Mesenchymal stem cell (in vitro differentiated cells and primary cell): ENCODE results near the gene ALPP.
"Not testable (repeated sequence)": the region's sequence is repeated elsewhere in the genome, so short reads cannot be mapped to it uniquely, and the experiment has no call there.

Experiments used
- DNase-seq: peaks from one replicate; pipeline ENCODE4 v3.0.0-alpha.2; 2013
- H2AFZ ChIP-seq: one replicate; pipeline ENCODE4 v1.6.1; 2013; ENCODE audit warnings: low read depth, mild to moderate bottlenecking, control low read depth, inconsistent platforms, low read length, moderate library complexity
- H2AK5ac ChIP-seq: 2 replicates; pipeline ENCODE4 v1.6.1; 2013; ENCODE audit warnings: low read length, moderate library complexity, mild to moderate bottlenecking, inconsistent platforms; ENCODE audit not compliant: severe bottlenecking
- H2BK120ac ChIP-seq: one replicate; pipeline ENCODE4 v1.6.1; 2013; ENCODE audit warnings: low read depth, mild to moderate bottlenecking, inconsistent platforms, low read length, moderate library complexity
- H2BK12ac ChIP-seq, 2 experiments: one replicate each; pipeline ENCODE4 v1.6.1; 2013; ENCODE audit warnings: inconsistent platforms in 2 of 2, low read length in 2 of 2, mild to moderate bottlenecking in 2 of 2, moderate library complexity in 2 of 2, control low read depth in 1 of 2
- H2BK15ac ChIP-seq: one replicate; pipeline ENCODE4 v1.6.1; 2013; ENCODE audit warnings: mild to moderate bottlenecking, low read depth, inconsistent platforms; ENCODE audit not compliant: poor library complexity, severe bottlenecking
- H2BK5ac ChIP-seq: 2 replicates; pipeline ENCODE4 v1.6.1; 2013; ENCODE audit warnings: low read depth, mild to moderate bottlenecking, low read length, control low read depth, inconsistent platforms; ENCODE audit not compliant: poor library complexity, severe bottlenecking
- H3K14ac ChIP-seq, 2 experiments: one replicate each; pipeline ENCODE4 v1.6.1; 2013; ENCODE audit warnings: inconsistent platforms in 2 of 2, low read length in 2 of 2, control low read depth in 1 of 2, mild to moderate bottlenecking in 1 of 2, moderate library complexity in 1 of 2
- H3K18ac ChIP-seq, 2 experiments: one replicate each; pipeline ENCODE4 v1.6.1; 2013; ENCODE audit warnings: inconsistent platforms in 2 of 2, low read length in 2 of 2, control low read depth in 1 of 2, low read depth in 1 of 2, mild to moderate bottlenecking in 1 of 2
- H3K23ac ChIP-seq, 2 experiments: one replicate each; pipeline ENCODE4 v1.6.1; 2013; ENCODE audit warnings: inconsistent platforms in 2 of 2, low read length in 2 of 2, mild to moderate bottlenecking in 2 of 2, moderate library complexity in 2 of 2, control low read depth in 1 of 2
- H3K27ac ChIP-seq: 2 replicates; pipeline ENCODE4 v1.5.1; 2013; ENCODE audit warnings: mild to moderate bottlenecking, moderate library complexity, low read length, control low read depth, inconsistent platforms; ENCODE audit not compliant: poor library complexity, severe bottlenecking
- H3K27me3 ChIP-seq, 2 experiments: 2 replicates each; pipeline versions ENCODE4 v1.6.1 to v1.7.0; 2013; ENCODE audit warnings: low read length in 2 of 2, mild to moderate bottlenecking in 2 of 2, moderate library complexity in 2 of 2, control low read depth in 1 of 2, inconsistent platforms in 1 of 2; ENCODE audit not compliant: control insufficient read depth in 1 of 2, insufficient read depth in 1 of 2
- H3K36me3 ChIP-seq, 2 experiments: 2 replicates each; pipeline versions ENCODE4 v1.6.1 to v1.7.0; 2013; ENCODE audit warnings: low read length in 2 of 2, control low read depth in 1 of 2, inconsistent platforms in 1 of 2, low read depth in 1 of 2, mild to moderate bottlenecking in 1 of 2; ENCODE audit not compliant: insufficient read depth in 2 of 2, control insufficient read depth in 1 of 2
- H3K4ac ChIP-seq, 2 experiments: one replicate each; pipeline ENCODE4 v1.6.1; 2013; ENCODE audit warnings: inconsistent platforms in 2 of 2, low read length in 2 of 2, mild to moderate bottlenecking in 2 of 2, moderate library complexity in 2 of 2, control low read depth in 1 of 2, low read depth in 1 of 2
- H3K4me1 ChIP-seq: 2 replicates; pipeline ENCODE4 v1.6.1; 2013; ENCODE audit warnings: low read depth, low read length, control low read depth; ENCODE audit not compliant: control insufficient read depth, insufficient read depth
- H3K4me2 ChIP-seq: 2 replicates; pipeline ENCODE4 v1.6.1; 2013; ENCODE audit warnings: low read length, mild to moderate bottlenecking, inconsistent platforms; ENCODE audit not compliant: poor library complexity, severe bottlenecking
- H3K4me3 ChIP-seq, 2 experiments: 2 replicates each; pipeline versions ENCODE4 v1.5.1 to v1.7.0; 2013; ENCODE audit warnings: low read length in 2 of 2, mild to moderate bottlenecking in 2 of 2, control low read depth in 1 of 2, low read depth in 1 of 2; ENCODE audit not compliant: insufficient read depth in 1 of 2
- H3K79me1 ChIP-seq: replicated peaks from 2 replicates; pipeline ENCODE4 v1.6.1; 2013; ENCODE audit warnings: mild to moderate bottlenecking, control low read depth, low read length, inconsistent platforms; ENCODE audit not compliant: poor library complexity, severe bottlenecking
- H3K9ac ChIP-seq: 2 replicates; pipeline ENCODE4 v1.7.0; 2013; ENCODE audit warnings: mild to moderate bottlenecking, low read length, moderate library complexity
- H3K9me3 ChIP-seq: 2 replicates; pipeline ENCODE4 v1.7.0; 2013; ENCODE audit warnings: mild to moderate bottlenecking, low read length; ENCODE audit not compliant: control insufficient read depth
- H4K8ac ChIP-seq: one replicate; pipeline ENCODE4 v1.6.1; 2013; ENCODE audit warnings: inconsistent platforms, mild to moderate bottlenecking, low read length, moderate library complexity
- H4K91ac ChIP-seq: one replicate; pipeline ENCODE4 v1.6.1; 2013; ENCODE audit warnings: mild to moderate bottlenecking, low read length, inconsistent platforms
- WGBS: methylation state at CpG from one replicate; pipeline ENCODE4 v1.1.7; 2013; ENCODE audit warnings: mixed read lengths; 5-methylcytosine and 5-hydroxymethylcytosine counted together

Gene ALPP

DNA sequence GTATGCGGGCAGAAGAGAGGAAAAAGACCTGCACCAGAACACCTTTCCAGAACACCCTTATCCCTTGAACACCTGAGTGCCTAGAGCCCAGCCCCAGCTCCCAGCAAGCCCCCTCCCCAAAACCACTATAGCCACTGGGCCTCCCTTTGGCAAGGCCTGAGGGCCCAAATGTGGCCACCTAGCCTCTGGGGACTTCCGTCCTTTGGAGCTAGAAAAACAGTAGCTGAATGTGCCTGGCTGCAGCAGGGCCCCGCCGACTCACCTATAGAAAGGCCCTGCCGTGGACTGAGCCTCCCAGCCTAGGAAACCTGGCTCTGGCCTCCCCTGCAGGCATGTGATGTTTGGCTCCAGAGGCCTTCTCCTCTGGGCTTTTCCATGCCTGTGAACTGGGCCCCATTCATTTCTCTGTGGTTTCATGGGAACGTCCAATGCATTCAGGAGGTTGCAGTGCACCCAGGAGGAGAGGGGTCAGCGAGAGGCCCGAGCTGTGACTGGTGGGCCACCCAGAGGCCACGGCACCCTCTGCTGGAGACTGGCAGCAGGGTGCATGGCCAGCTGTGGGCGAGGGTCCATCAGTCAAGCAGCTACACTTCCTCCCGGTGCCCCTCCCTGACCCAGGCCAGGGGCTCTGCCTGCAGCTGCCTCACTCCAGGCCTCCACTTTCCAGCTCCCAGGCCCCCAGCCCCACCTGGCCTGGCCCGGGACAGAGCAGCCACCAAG is 15.3 kb upstream of the ALPP start:
- WGBS, result 80% methylated on average over 12 of the region's 12 CpGs
- Histone ChIP-seq H3K4me1 (peaks cover 30% of the 10 kb centered on the region), H3K18ac (peak overlapping the region in 1 of 2 experiments; percentile 50), H4K91ac (peak overlapping the region; percentile 71), H4K8ac (peak overlapping the region; percentile 91), H2AFZ (peak overlapping the region; percentile 83), H3K9ac (peak overlapping the region; percentile 65)
- not testable (repeated sequence) for H2BK15ac ChIP-seq, DNase-seq, H3K27me3 ChIP-seq, H3K4me2 ChIP-seq, H2BK120ac ChIP-seq, H2BK12ac ChIP-seq, H3K27ac ChIP-seq, H3K23ac ChIP-seq, H3K36me3 ChIP-seq, H2BK5ac ChIP-seq, H2AK5ac ChIP-seq, H3K79me1 ChIP-seq, H3K14ac ChIP-seq, H3K9me3 ChIP-seq, H3K4me3 ChIP-seq, H3K4ac ChIP-seq

DNA sequence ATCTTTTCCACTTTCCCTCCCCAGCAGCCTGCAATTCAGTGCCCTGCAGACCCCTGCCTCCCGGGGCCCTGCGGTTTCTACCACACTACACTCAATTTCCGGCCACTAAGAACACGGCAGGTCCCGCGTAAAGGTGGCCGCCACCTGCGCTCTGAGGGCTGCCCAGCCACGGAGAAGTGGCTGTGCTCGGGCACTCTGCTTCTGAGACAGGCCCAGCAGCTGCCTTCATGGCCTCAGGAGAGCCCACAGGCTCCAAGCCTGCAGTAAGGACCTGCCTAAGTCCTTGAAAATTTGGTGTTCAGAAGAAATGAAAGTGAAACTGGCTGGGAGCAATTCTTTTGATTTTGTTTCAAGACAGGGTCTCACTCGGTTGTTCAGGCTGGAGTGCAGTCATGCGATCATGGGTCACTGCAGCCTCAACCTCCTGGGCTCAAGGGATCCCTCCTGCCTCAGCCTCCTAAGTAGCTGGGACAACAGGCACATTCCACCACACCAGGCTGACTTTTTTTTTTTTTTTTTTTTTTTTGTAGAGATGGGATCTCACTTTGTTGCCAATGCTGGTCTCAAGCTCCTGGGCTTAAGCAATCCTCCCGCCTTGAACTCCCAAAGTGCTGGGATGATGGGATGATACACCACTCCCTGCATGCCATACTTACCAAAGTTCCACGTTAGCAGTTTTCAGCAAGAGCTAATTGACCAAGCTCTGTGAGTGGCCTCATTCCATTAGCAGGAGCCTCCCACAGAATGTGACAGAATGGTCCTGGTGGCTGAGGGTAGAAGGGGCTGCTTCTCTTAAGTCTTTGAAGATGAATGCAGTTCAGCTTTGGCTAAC is 14.6 kb upstream of the ALPP start:
- Histone ChIP-seq H2BK12ac (no peak overlapping the region), H3K18ac (peak overlapping the region in 1 of 2 experiments; percentile 50), H2BK15ac (no peak overlapping the region), H3K9ac (peak overlapping the region; percentile 65), H3K4me3 (peak overlapping the region; percentile 22 to 55), H2AFZ (peak overlapping the region; percentile 83), H3K4me1 (peaks cover 30% of the 10 kb centered on the region), H3K4ac (peak overlapping the region in 1 of 2 experiments; percentile 11), H3K4me2 (no peak overlapping the region), H3K9me3 (no peaks in the 10 kb centered on the region), H4K91ac (peak overlapping the region; percentile 71), H2BK120ac (no peak overlapping the region), H3K27me3 (peaks cover 0 to 5% of the 10 kb centered on the region in 2 experiments), H3K27ac (no peak overlapping the region), H3K14ac (peak overlapping the region in 1 of 2 experiments; percentile 76), H3K36me3 (no peaks in the 10 kb centered on the region), H4K8ac (peak overlapping the region; percentile 91), H2AK5ac (peak overlapping the region; percentile 61), H2BK5ac (no peak overlapping the region), H3K79me1 (no peaks in the 10 kb centered on the region), H3K23ac (no peak overlapping the region)
- peak; percentile 60 for DNase-seq
- 84% methylated on average over 14 of the region's 14 CpGs for WGBS

DNA sequence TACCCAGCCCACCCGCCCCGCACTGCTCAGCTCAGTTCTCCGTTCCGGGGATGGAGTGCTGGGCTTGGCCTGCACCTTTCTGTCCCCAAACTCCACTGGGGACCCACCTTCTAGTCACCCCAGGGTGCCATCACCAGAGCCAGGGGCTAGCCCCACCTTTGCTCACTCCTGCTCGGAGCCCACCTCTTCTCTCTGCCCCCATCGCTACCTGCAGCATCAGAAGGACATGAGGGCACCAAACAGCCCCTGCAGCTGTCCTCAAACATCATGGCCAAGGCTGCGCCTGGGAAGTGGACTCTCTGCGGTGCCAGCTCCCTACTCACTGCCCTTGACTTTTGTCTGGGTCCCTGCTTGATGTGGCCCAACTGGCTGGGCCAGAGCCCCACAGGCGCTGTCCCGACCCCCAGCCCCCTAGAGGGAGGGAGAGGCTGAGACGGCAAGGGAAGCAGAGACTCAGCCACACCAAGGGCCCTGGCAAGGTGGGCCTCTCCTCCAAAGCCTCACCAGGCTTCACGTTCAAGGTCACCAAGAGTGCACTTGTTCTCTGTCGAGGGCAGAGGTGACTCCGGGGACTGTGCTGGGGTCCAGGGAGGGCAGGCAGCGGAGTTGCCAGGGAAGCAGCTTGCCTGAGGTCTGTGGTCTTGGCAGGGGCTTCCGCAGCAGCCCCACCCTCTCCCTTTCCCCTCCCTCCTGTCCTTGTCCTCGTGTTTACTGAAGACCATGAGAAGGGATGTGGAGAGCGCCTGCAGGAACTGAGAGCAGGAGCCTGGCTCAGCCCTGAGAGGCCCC is 13.6 kb upstream of the ALPP start:
- H3K9me3 ChIP-seq, H2BK5ac ChIP-seq, H3K9ac ChIP-seq, H3K4me2 ChIP-seq, H3K79me1 ChIP-seq, H3K18ac ChIP-seq, H3K23ac ChIP-seq, H2BK120ac ChIP-seq, H3K4ac ChIP-seq, H2BK15ac ChIP-seq, H3K36me3 ChIP-seq, H4K8ac ChIP-seq, H4K91ac ChIP-seq, H2AFZ ChIP-seq, H3K14ac ChIP-seq, DNase-seq, H2BK12ac ChIP-seq, H3K27me3 ChIP-seq, H3K4me3 ChIP-seq: not testable (repeated sequence)
- 90% methylated on average over 14 of the region's 18 CpGs for WGBS
- H2AK5ac ChIP-seq, result peak overlapping the region; percentile 87
- peaks cover 30% of the 10 kb centered on the region for H3K4me1 ChIP-seq
- peak overlapping the region; percentile 27 for H3K27ac ChIP-seq
